ENCODE data around the gene MTMR8. TPM values are rescaled to one million over a fixed set of nuclear protein-coding genes. Genes with fewer than 3 reads are reported as not detected.

The MTMR8 gene
- total RNA-seq, 2 experiments from 2014 or later = 3.9 to 6.0 TPM

DNA sequence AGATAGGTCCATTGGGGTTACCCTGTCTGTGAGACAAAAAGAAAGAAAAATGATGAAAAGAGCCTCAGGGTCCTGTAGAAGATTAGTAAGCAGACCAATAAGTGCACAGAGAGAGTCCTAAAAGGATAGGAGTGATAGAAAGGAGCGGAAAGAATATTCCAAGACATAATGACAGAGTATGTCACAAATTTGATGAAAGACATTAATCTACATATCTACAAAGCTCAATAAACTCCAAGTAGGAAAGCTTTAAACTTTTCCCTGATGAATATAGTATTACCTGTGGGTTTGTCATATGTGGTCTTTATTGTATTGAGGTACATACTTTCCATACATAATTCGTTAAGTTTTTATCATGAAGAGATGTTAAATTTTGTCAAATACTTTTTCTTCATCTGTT is 73.7 kb downstream of the MTMR8 start:
- ChIA-PET POLR2A (no interaction called here), CTCF (no interaction called here)

- ChIA-PET CTCF (no interaction called here), POLR2A (no interaction called here)
Measured at GRCh38 chrX:64313624-64314023, 81.6 kb downstream of the MTMR8 start.

DNA sequence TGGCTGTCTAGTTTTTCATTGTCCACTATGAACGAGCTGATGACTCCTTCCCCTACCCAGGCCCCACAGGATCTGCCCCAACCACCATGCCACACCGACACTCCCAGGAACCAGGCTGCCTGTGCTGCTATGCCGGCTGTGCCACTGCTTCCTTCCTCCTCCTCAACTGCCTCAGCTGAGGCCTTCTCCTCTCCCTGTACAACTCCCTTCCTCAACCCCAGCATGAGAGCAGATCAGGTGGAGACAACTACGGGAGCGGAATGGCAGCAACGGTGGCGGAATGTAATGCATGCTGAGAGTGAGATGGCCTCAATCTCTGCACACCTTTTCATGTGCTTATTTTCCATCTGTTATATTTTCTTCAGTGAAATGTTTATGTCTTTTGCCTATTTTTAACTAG is 88.5 kb downstream of the MTMR8 start:
- ChIA-PET CTCF (no interaction called here), POLR2A (no interaction called here)

DNA sequence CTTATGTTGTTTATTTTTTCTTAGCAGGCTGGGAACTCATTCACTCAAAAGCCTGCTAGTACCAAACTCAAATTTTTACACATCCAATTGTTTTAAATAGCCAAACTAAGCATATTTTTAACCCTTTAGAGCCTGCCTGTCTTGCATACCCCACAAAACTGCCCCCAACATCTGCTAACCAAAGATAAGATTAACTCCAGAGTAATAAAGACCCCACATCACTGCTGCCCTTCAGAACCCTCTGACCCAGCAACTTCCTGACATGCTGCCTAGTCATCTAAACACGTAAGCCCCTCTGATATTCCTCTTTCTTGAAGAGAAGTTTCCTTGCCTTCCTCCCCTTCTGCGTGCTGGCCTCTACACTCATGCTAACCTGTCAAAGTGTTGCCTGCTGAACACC is 104.1 kb downstream of the MTMR8 start:
- POLR2A ChIA-PET = no interaction called here
- CTCF ChIA-PET = no interaction called here

GRCh38 chrX:64265265-64265664 is 130.0 kb downstream of the MTMR8 start:
- POLR2A ChIA-PET = no interaction called here
- CTCF ChIA-PET = no interaction called here

GRCh38 chrX:64230123-64230970 is 164.9 kb downstream of the MTMR8 start, which contains the start of gene ASB12:
Gene ASB12, minus strand, starts transcription at chrX:64230607. Its CDS starts 4,957 bp downstream, at chrX:64225650.
- POLR2A ChIA-PET = no interaction called here
- CTCF ChIA-PET = no interaction called here

DNA sequence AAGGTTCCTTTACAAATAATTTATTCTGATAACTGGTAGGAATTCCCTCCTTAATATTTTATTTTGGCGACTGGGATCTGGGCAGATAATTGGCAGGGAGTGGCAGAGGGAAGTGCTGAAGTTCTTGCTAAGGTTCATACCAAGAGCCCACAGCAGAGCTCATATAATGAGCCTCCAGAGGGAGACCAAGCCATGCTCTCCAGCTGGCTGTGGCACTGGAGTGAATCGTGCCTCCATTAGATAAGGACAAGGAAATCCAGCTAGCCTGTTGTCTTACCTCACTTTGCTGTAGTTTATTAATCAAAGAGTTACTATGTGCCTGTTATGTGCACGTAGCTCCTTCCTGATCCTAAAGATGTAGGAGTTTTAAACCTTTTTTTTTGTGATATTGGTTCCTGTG is 166.1 kb downstream of the MTMR8 start:
- POLR2A ChIA-PET = no interaction called here

More for the DNA sequence above, 166.1 kb downstream of the MTMR8 start:
- CTCF ChIA-PET = no interaction called here

Other genes starting within 250 kb of the MTMR8 start
- 1 to 10 TPM; 3.6 TPM for gene AMER1, start 189.7 kb downstream of the MTMR8 start, total RNA-seq
- gene ASB12, start 164.8 kb downstream of the MTMR8 start, total RNA-seq = under 1 TPM in 1 of 2 experiments, not detected in 1; 0.15 TPM